Endodermal cell (in vitro differentiated cells): Measurements from ENCODE around the gene JMJD1C. TPM values are rescaled to one million over a fixed set of nuclear protein-coding genes. Genes with fewer than 3 reads are reported as not detected.
A peak's percentile ranks its signal among the peaks of the same experiment; 100 is the strongest.

ENCODE experiments used
- DNase-seq: peaks from one replicate; pipeline ENCODE4 v3.0.0-alpha.2; 2017
- H3K27ac ChIP-seq: 2 replicates; pipeline ENCODE4 v1.5.1; 2013; ENCODE audit warnings: mild to moderate bottlenecking, low read depth, low read length, moderate library complexity
- H3K27me3 ChIP-seq: 2 replicates; pipeline ENCODE4 v1.6.1; 2013; ENCODE audit warnings: mild to moderate bottlenecking, low read length, moderate library complexity; ENCODE audit not compliant: insufficient read depth, control insufficient read depth, poor library complexity, severe bottlenecking
- H3K36me3 ChIP-seq: 2 replicates; pipeline ENCODE4 v1.7.0; 2013; ENCODE audit warnings: mild to moderate bottlenecking, low read length, moderate library complexity; ENCODE audit not compliant: control insufficient read depth, insufficient read depth
- H3K4me1 ChIP-seq: one replicate; pipeline ENCODE4 v1.7.0; 2013; ENCODE audit warnings: low read length; ENCODE audit not compliant: control insufficient read depth, insufficient read depth
- H3K4me3 ChIP-seq: 2 replicates; pipeline ENCODE4 v1.5.1; 2013; ENCODE audit warnings: mild to moderate bottlenecking, low read length, moderate library complexity
- H3K9ac ChIP-seq: 2 replicates; pipeline ENCODE4 v1.6.1; 2013; ENCODE audit warnings: mild to moderate bottlenecking, low read length, moderate library complexity; ENCODE audit not compliant: poor library complexity, severe bottlenecking; ENCODE audit errors: extremely low read depth
- H3K9me3 ChIP-seq: 2 replicates; pipeline ENCODE4 v1.6.1; 2013; ENCODE audit warnings: mild to moderate bottlenecking, low read length, moderate library complexity; ENCODE audit not compliant: control insufficient read depth
- H3K27ac Mint-ChIP-seq: 2 replicates; pipeline ENCODE4 v1.8.0; 2020; ENCODE audit warnings: mixed read lengths
- H3K27me3 Mint-ChIP-seq: 2 replicates; pipeline ENCODE4 v1.8.0; 2021; ENCODE audit warnings: mild to moderate bottlenecking, mixed read lengths; ENCODE audit not compliant: insufficient read depth
- H3K36me3 Mint-ChIP-seq: 2 replicates; pipeline ENCODE4 v1.8.0; 2020; ENCODE audit warnings: low read depth, mixed read lengths
- H3K4me1 Mint-ChIP-seq: 2 replicates; pipeline ENCODE4 v1.8.0; 2020; ENCODE audit warnings: mixed read lengths
- H3K4me3 Mint-ChIP-seq: 2 replicates; pipeline ENCODE4 v1.8.0; 2020; ENCODE audit warnings: mild to moderate bottlenecking, moderate library complexity, mixed read lengths
- H3K9me3 Mint-ChIP-seq: 2 replicates; pipeline ENCODE4 v1.8.0; 2020; ENCODE audit warnings: mild to moderate bottlenecking, mixed read lengths
- CTCF ChIP-seq: fragments of 200-600 bp; sonication (generic); conservative IDR thresholded peaks from 2 replicates; pipeline ENCODE4 v1.5.0; 2021; ENCODE audit warnings: antibody characterized with exemption, mild to moderate bottlenecking
- WGBS, 2 experiments: methylation state at CpG; one replicate each; pipeline versions ENCODE4 v1.1.5 to v1.1.7; 2013; ENCODE audit warnings: missing lambda C conversion rate in 2 of 2, mixed read lengths in 1 of 2; ENCODE audit not compliant: insufficient coverage in 1 of 2, insufficient read length in 1 of 2; 5-methylcytosine and 5-hydroxymethylcytosine counted together
- total RNA-seq, 2 donors: library from RNA; stranded (reverse); fragmentation: NEBNext Ultra II Directional in 1 of 2; extraction: Animal tissue kit (Norgen Biotek cat#: 25700) in 1 of 2; gene quantifications; 2 replicates in 1 of 2; 3 replicates in 1 of 2; pipeline ENCODE4 v1.2.1, GENCODE V29; 2021

The JMJD1C gene
- total RNA-seq, 2 donors from 2014 or later = 91.3 to 114 TPM

- peak; percentile 71 for DNase-seq
- TF ChIP-seq CTCF = no peak
Measured at GRCh38 chr10:63265222-63265617, 200.6 kb downstream of the JMJD1C start.

GRCh38 chr10:63264617-63265221, 201.1 kb downstream of the JMJD1C start:
- no peak for DNase-seq
- H3K36me3 ChIP-seq = peaks cover 41% of the 10 kb centered on the region
- no peak for TF ChIP-seq CTCF
- H3K27ac ChIP-seq = no peak overlapping the region
- Mint-ChIP-seq H3K27me3 (no peaks in the 10 kb centered on the region), H3K4me3 (peak overlapping the region; percentile 97), H3K9me3 (no peaks in the 10 kb centered on the region), H3K4me1 (peaks cover 13% of the 10 kb centered on the region), H3K27ac (peak overlapping the region; percentile 93), H3K36me3 (peaks cover 30% of the 10 kb centered on the region)
- H3K9me3 ChIP-seq = no peaks in the 10 kb centered on the region
- H3K4me1 ChIP-seq = peaks cover under 1% of the 10 kb centered on the region
- peak overlapping the region; percentile 99 for H3K9ac ChIP-seq
- no peaks in the 10 kb centered on the region for H3K27me3 ChIP-seq
- H3K4me3 ChIP-seq = peak overlapping the region; percentile 97

More at GRCh38 chr10:63265222-63265617, 200.6 kb downstream of the JMJD1C start:
- Mint-ChIP-seq H3K4me1 (peaks cover 13% of the 10 kb centered on the region), H3K27me3 (no peaks in the 10 kb centered on the region), H3K4me3 (peak overlapping the region; percentile 97), H3K27ac (peak overlapping the region; percentile 93), H3K9me3 (no peaks in the 10 kb centered on the region), H3K36me3 (peaks cover 28% of the 10 kb centered on the region)
- Histone ChIP-seq H3K9ac (peak overlapping the region; percentile 99), H3K4me3 (peak overlapping the region; percentile 97), H3K27me3 (no peaks in the 10 kb centered on the region), H3K4me1 (no peaks in the 10 kb centered on the region), H3K36me3 (peaks cover 36% of the 10 kb centered on the region), H3K9me3 (no peaks in the 10 kb centered on the region), H3K27ac (no peak overlapping the region)
- 0% methylated on average over 4 of the region's 5 CpGs; no CpG with 5 or more reads in 1 of the 2 experiments for WGBS, 2 experiments

- TF ChIP-seq CTCF = no peak
- Histone ChIP-seq H3K4me3 (peak overlapping the region; percentile 9), H3K27me3 (no peaks in the 10 kb centered on the region), H3K27ac (no peak overlapping the region), H3K9me3 (no peaks in the 10 kb centered on the region), H3K4me1 (peaks cover 4% of the 10 kb centered on the region), H3K36me3 (peaks cover 49% of the 10 kb centered on the region), H3K9ac (no peak overlapping the region)
- no peak overlapping the region for H3K4me3 Mint-ChIP-seq
- no peaks in the 10 kb centered on the region for H3K27me3 Mint-ChIP-seq
- H3K27ac Mint-ChIP-seq = no peak overlapping the region
- whole genome bisulfite sequencing, 2 experiments = 89 to 100% methylated on average over 2 to 5 of the region's 5 CpGs
- H3K36me3 Mint-ChIP-seq = peaks cover 38% of the 10 kb centered on the region
- no peak for DNase-seq
- no peaks in the 10 kb centered on the region for H3K9me3 Mint-ChIP-seq
- peaks cover 34% of the 10 kb centered on the region for H3K4me1 Mint-ChIP-seq
Measured at GRCh38 chr10:63262430-63263073, 203.2 kb downstream of the JMJD1C start.
